Sigmoid colon (tissue), 7 donors: ENCODE data around the gene DNASE1L2. TPM values are rescaled to one million over a fixed set of nuclear protein-coding genes. Genes with fewer than 3 reads are reported as not detected.

Experiments
- DNase-seq: peaks from one replicate; pipeline ENCODE4 v3.0.0-alpha.2; 2019
- H3K27ac ChIP-seq, 4 donors: fragments of 200-600 bp; sonication (generic); one replicate each; pipeline ENCODE4 v1.5.1; 2016 to 2019; ENCODE audit warnings: mild to moderate bottlenecking in 1 of 4
- H3K27me3 ChIP-seq, 3 donors: fragments of 200-600 bp; sonication (generic); one replicate each; pipeline ENCODE4 v1.5.1; 2019; ENCODE audit warnings: mild to moderate bottlenecking in 1 of 3
- H3K36me3 ChIP-seq, 4 donors: fragments of 200-600 bp; sonication (generic); one replicate each; pipeline ENCODE4 v1.5.1; 2016 to 2019
- H3K4me1 ChIP-seq, 4 donors: fragments of 200-600 bp; sonication (generic); one replicate each; pipeline ENCODE4 v1.5.1; 2017 to 2019
- H3K4me3 ChIP-seq, 4 donors: fragments of 200-600 bp; sonication (generic); one replicate each; pipeline ENCODE4 v1.5.1; 2017 to 2019; ENCODE audit warnings: mild to moderate bottlenecking in 2 of 4, moderate library complexity in 1 of 4
- H3K9me3 ChIP-seq, 4 donors: fragments of 200-600 bp in 3 of 4; sonication (generic) in 3 of 4; one replicate each; pipeline versions ENCODE4 v1.5.1 to v1.6.1; 2013 to 2019
- EP300 ChIP-seq, 4 donors: sonication (generic); formaldehyde crosslinking; IDR thresholded peaks; one replicate each; pipeline ENCODE4 v1.6.1; 2017; ENCODE audit warnings: antibody characterized with exemption in 4 of 4
- POLR2A ChIP-seq, 2 donors: fragments of 450-650 bp; IDR thresholded peaks; one replicate each; pipeline ENCODE4 v1.6.1; 2016; ENCODE audit warnings: antibody characterized with exemption in 2 of 2, mild to moderate bottlenecking in 2 of 2, moderate library complexity in 2 of 2
- POLR2AphosphoS5 ChIP-seq, 4 donors: sonication (generic); formaldehyde crosslinking; IDR thresholded peaks; one replicate each; pipeline ENCODE4 v1.6.1; 2017; ENCODE audit warnings: antibody characterized with exemption in 4 of 4
- WGBS, 2 donors: extraction: QIAGEN DNeasy Blood & Tissue Kit; methylation state at CpG; one replicate each; pipeline ENCODE4 v1.1.7; 2013; 5-methylcytosine and 5-hydroxymethylcytosine counted together
- intact Hi-C: fragments of 100-400 bp; cut with DNase I; formaldehyde crosslinking; loops from one replicate; pipeline ENCODE4 v1.15.1; 2023
- polyA plus RNA-seq, 3 donors: library from polyadenylated mRNA; stranded (reverse); fragments of 200-250 nt; gene quantifications; one replicate each; pipeline ENCODE4 v1.2.3, GENCODE V29; 2013
- total RNA-seq, 4 donors: library from RNA; depleted of rRNA; stranded (reverse); fragments of >200 nt; gene quantifications; one replicate each; pipeline ENCODE4 v1.1.0, GENCODE V29; 2016
- TF ChIP-seq, protein P1 (sequence below), 4 experiments: fragments of 450-650 bp in 3 of 4; fragments of 200-600 bp in 1 of 4; IDR thresholded peaks; one replicate each; pipeline ENCODE4 v1.5.1; 2016 to 2019; ENCODE audit warnings: antibody characterized with exemption in 4 of 4, mild to moderate bottlenecking in 3 of 4, moderate library complexity in 2 of 4
- donor health status: healthy with polysubstance abuse.
- donor health status: Bipolar disorder and iron deficiency.
- donor health status: healthy.

Gene DNASE1L2
- total and polyA plus RNA-seq, 7 donors = 0.36 to 0.93 (median 0.82) TPM; not detected in 3

DNA sequence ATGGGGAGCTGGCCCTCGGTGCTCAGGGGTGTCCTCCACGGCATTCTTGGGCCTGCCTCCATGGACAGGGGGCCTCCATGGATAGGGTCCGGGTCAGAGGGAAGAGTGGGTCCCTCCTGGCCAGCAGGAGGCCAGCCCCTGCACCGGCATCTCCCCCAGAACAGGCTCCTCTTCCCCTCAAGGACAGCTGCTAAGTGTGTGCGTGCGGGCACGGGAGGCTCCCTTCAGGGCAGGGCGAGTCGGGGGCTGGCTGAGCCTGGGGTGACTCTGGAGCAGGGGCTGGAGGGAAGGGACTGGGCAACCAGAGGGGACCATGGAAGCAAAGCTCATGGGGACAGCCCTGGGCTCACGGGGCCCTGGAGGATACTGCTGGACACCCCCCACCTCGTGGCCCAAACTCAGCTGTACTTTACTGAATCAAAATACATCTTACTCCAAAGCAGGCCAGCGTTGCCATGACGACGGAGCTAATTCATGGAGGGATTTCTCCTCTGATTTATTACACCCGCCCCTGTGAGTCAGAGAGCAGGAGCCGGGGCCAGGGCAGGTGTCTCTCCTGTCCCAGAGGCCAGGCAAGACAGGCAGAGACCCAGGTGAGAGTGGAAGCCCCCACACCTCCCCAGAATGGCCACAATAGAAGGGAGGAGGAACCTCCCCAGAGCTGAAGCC lies 41.9 kb upstream of the DNASE1L2 start:
- TF ChIP-seq, protein P1, sequence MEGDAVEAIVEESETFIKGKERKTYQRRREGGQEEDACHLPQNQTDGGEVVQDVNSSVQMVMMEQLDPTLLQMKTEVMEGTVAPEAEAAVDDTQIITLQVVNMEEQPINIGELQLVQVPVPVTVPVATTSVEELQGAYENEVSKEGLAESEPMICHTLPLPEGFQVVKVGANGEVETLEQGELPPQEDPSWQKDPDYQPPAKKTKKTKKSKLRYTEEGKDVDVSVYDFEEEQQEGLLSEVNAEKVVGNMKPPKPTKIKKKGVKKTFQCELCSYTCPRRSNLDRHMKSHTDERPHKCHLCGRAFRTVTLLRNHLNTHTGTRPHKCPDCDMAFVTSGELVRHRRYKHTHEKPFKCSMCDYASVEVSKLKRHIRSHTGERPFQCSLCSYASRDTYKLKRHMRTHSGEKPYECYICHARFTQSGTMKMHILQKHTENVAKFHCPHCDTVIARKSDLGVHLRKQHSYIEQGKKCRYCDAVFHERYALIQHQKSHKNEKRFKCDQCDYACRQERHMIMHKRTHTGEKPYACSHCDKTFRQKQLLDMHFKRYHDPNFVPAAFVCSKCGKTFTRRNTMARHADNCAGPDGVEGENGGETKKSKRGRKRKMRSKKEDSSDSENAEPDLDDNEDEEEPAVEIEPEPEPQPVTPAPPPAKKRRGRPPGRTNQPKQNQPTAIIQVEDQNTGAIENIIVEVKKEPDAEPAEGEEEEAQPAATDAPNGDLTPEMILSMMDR (IDR thresholded peaks at IDR 0.05) = no peak
- TF ChIP-seq POLR2A (IDR thresholded peaks at IDR 0.05) (no peak), POLR2AphosphoS5 (IDR thresholded peaks at IDR 0.05) (no peak), EP300 (IDR thresholded peaks at IDR 0.05) (no peak)
- WGBS, 2 donors = 35 to 59% methylated on average over 16 of the region's 16 CpGs
- Histone ChIP-seq H3K27ac (no peak overlapping the region), H3K4me1 (peaks cover 0 to 21% (median 18%) of the 10 kb centered on the region in 4 donors), H3K4me3 (no peak overlapping the region), H3K27me3 (peaks cover 27 to 55% (median 41%) of the 10 kb centered on the region in 3 donors), H3K36me3 (no peaks in the 10 kb centered on the region), H3K9me3 (no peaks in the 10 kb centered on the region)
- no peak for DNase-seq
- intact Hi-C loops = no loop called here

DNA sequence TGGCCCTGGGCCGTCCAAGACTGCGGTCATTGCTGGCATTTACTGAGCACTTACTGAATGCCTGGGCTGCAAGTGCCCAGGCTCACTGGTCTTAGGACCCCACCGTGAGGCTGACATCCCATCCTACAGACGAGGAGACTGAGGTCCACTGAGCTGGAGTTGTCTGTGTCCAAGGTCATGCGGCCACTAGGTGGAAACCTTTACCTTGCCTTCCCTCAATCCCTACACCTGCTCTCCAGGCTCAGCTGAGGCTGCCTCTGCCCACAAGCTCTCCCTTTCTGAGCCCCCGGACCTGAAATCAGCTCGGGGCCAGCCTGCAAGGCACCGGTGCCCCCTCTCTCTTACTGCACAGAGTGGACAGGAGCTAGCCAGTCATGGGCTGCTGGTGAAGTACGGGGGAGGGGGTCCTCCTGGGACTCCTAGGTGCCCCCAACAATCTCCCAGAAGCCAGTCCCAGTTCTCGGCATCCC lies 41.4 kb upstream of the DNASE1L2 start:
- intact Hi-C loops = no loop called here
- Histone ChIP-seq H3K4me1 (peaks cover 0 to 21% (median 18%) of the 10 kb centered on the region in 4 donors), H3K9me3 (no peaks in the 10 kb centered on the region), H3K4me3 (no peak overlapping the region), H3K27ac (no peak overlapping the region), H3K36me3 (no peaks in the 10 kb centered on the region), H3K27me3 (peaks cover 27 to 55% (median 41%) of the 10 kb centered on the region in 3 donors)
- WGBS, 2 donors = 16 to 22% methylated on average over 10 of the region's 10 CpGs
- no peak for TF ChIP-seq POLR2AphosphoS5 (IDR thresholded peaks at IDR 0.05)
- no peak for TF ChIP-seq EP300 (IDR thresholded peaks at IDR 0.05)
- TF ChIP-seq, protein P1 (IDR thresholded peaks at IDR 0.05) = peak in 2 of 4 experiments; percentile 10 to 22
- TF ChIP-seq POLR2A (IDR thresholded peaks at IDR 0.05) = no peak
- DNase-seq = no peak

DNA sequence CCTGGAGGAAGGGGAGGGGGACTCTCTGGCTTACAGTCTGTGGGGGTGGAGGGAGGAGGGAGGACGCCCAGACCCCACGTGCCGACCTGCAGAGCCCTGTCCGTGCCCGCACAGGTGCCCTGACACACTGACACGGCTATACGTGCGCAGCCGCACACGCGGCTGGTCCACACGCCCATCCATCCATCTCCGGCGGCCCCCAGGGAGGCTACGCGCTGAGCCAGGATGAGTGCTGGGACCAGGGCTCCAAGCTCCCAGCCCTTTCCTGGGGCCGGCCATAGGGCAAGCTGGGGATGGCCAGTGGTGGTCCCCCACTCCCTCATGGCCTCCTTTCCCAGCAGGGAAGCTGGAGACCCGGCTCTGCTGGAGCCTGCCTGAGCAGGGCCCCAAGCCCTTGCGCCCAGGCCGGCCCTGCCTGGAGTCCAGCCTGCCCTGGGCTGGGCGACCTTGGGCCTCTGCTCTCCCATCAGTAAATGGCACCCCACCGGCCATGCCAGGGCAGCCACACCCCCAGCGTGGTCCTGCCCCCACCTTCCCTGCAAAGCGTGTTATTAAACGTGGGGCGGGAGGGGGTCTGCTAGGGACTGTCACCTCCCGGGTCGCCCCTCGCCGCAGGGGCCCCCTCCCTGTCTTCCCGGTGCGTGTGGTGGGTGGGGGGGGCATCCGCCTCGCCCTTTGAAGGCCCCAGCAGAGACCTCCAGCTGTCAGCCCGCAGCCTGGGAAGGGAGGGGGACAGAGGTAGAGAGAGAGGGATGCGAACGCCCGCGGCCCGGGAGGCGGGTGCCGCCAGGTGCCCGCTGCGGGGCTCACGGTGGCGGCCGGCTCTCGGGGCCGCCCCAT lies 40.7 kb upstream of the DNASE1L2 start:
- intact Hi-C loops = no loop called here
- no peaks in the 10 kb centered on the region for H3K36me3 ChIP-seq
- peaks cover 27 to 55% (median 41%) of the 10 kb centered on the region in 3 donors for H3K27me3 ChIP-seq
- H3K4me1 ChIP-seq = peaks cover 0 to 21% (median 18%) of the 10 kb centered on the region in 4 donors
- no peak for TF ChIP-seq POLR2AphosphoS5 (IDR thresholded peaks at IDR 0.05)
- TF ChIP-seq, protein P1 (IDR thresholded peaks at IDR 0.05) = no peak
- TF ChIP-seq EP300 (IDR thresholded peaks at IDR 0.05) = no peak
- no peak for TF ChIP-seq POLR2A (IDR thresholded peaks at IDR 0.05)
- no peak for DNase-seq
- WGBS, 2 donors = 2% methylated on average over 49 of the region's 49 CpGs
- no peak overlapping the region for H3K27ac ChIP-seq
- H3K9me3 ChIP-seq = no peaks in the 10 kb centered on the region
- H3K4me3 ChIP-seq = peak overlapping the region in 3 of 4 donors; percentile 30 to 50 (median 47)

DNA sequence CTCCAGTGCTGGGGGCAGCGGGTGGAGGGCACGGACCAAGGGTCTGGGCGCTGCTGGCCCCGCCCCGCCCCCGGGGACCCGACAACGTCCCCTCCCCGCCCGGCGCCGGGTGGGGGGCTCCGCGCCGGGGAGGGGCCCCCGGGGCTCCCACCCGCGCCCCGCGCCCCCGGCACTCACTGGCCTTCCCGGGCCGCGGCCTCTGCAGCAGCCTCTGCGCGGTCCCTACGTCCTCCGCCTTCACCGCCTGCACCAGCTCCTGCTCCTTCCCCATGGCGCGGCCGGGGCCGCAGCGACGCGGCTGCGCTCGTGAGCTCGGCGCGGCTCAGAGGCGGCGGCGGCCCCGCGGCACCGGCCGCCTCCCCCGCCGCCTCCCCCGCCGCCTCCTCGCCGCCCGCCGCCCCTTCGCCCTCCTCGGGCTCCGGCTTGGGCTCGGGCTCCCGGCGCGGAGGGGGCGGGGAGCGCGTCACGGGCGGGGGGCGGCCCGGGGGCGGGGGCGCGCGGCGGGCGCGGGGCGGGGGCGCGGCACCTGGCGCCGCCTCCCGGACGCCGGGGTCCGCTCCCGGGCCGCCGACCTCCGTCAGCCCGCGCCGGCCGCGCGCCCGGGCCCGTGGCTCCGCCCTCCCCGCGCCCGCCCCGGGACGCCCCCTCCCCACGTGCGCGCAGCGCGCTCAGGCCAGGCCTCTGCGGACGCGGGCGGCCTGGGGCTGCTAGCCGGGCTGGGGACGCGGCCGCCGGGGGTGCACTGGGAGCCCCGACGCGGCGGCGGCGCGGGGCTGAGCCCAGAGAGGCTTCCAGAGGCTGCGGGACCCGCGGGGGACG lies 39.9 kb upstream of the DNASE1L2 start, which contains the start of gene CASKIN1:
Gene CASKIN1, minus strand, starts transcription at position 444 of the 819 bp plus-strand sequence. Its CDS starts 173 bp downstream, at position 271.
- H3K4me1 ChIP-seq = peaks cover 0 to 21% (median 18%) of the 10 kb centered on the region in 4 donors
- no peak for DNase-seq
- peak within 1 kb of the TSS in 3 of 4 donors; percentile 30 to 50 (median 47) for H3K4me3 ChIP-seq
- WGBS, 2 donors = 1% methylated on average over 129 of the region's 129 CpGs
- H3K27ac ChIP-seq = no peak within 1 kb of the TSS
- intact Hi-C loops = no loop called here
- TF ChIP-seq EP300 (IDR thresholded peaks at IDR 0.05) = no peak
- no peak for TF ChIP-seq POLR2AphosphoS5 (IDR thresholded peaks at IDR 0.05)
- no peak for TF ChIP-seq POLR2A (IDR thresholded peaks at IDR 0.05)
- TF ChIP-seq, protein P1 (IDR thresholded peaks at IDR 0.05) = no peak
- peaks cover 27 to 55% (median 41%) of the 10 kb centered on the region in 3 donors for H3K27me3 ChIP-seq
- no peaks in the 10 kb centered on the region for H3K9me3 ChIP-seq
- no peaks in the 10 kb centered on the region for H3K36me3 ChIP-seq
